Ovary (tissue), 9 donors: Measurements from ENCODE around the gene FECH. TPM values are rescaled to one million over a fixed set of nuclear protein-coding genes. Genes with fewer than 3 reads are reported as not detected.

Source experiments
- DNase-seq, 5 donors: peaks; one replicate each; pipeline ENCODE4 v3.0.0-alpha.2; 2019 to 2020
- H3K27ac ChIP-seq, 2 donors: fragments of 200-600 bp; one replicate each; pipeline versions ENCODE4 v1.5.1 to v1.8.0; 2019 to 2022
- H3K27me3 ChIP-seq: fragments of 200-600 bp; one replicate; pipeline ENCODE4 v1.8.0; 2022
- H3K36me3 ChIP-seq: fragments of 200-600 bp; sonication (generic); one replicate; pipeline ENCODE4 v1.5.1; 2019
- H3K4me1 ChIP-seq: one replicate; pipeline ENCODE4 v1.8.1; 2013; ENCODE audit warnings: mild to moderate bottlenecking, moderate library complexity; ENCODE audit not compliant: insufficient read depth
- H3K4me3 ChIP-seq: fragments of 200-600 bp; sonication (generic); one replicate; pipeline ENCODE4 v1.5.1; 2017
- H3K9me3 ChIP-seq, 2 donors: fragments of 200-600 bp in 1 of 2; sonication (generic) in 1 of 2; one replicate each; pipeline versions ENCODE4 v1.5.1 to v1.8.1; 2013 to 2019; ENCODE audit warnings: mild to moderate bottlenecking in 1 of 2, moderate library complexity in 1 of 2
- EP300 ChIP-seq: sonication (generic); formaldehyde crosslinking; IDR thresholded peaks from one replicate; pipeline ENCODE4 v1.6.1; 2017; ENCODE audit warnings: antibody characterized with exemption
- POLR2A ChIP-seq: fragments of 450-650 bp; IDR thresholded peaks from one replicate; pipeline ENCODE4 v1.6.1; 2017; ENCODE audit warnings: antibody characterized with exemption, mild to moderate bottlenecking, moderate library complexity
- WGBS, 3 donors: extraction: QIAGEN DNeasy Blood & Tissue Kit in 1 of 3; methylation state at CpG; one replicate each; pipeline versions ENCODE4 v1.1.5 to v1.1.7; 2013 to 2017; 5-methylcytosine and 5-hydroxymethylcytosine counted together
- intact Hi-C, 4 donors: fragments of 100-400 bp; cut with DNase I; formaldehyde crosslinking; loops; one replicate each; pipeline versions ENCODE4 v1.11.0 to v1.15.1; 2022 to 2023
- polyA plus RNA-seq, 2 donors: library from polyadenylated mRNA; stranded (reverse); fragments of 200-250 nt in 1 of 2; fragments of 350-450 nt in 1 of 2; fragmentation: Illumina TruSeq in 1 of 2; extraction: RNeasy Lipid Tissue Mini Kit (QIAGEN cat#74804) in 1 of 2; gene quantifications; one replicate each; pipeline ENCODE4 v1.2.3, GENCODE V29; 2013 to 2014
- total RNA-seq, 7 donors: library from RNA; depleted of rRNA in 2 of 7; stranded (reverse); fragments of >200 nt in 2 of 7; fragmentation: NEBNext Ultra II Directional in 3 of 7; extraction: Animal tissue kit (Norgen Biotek cat#: 25700) in 3 of 7; gene quantifications; one replicate each; pipeline versions ENCODE4 v1.1.0 to v1.2.4, GENCODE V29; 2016 to 2023
- TF ChIP-seq, protein P1 (sequence below), 3 donors: fragments of 450-650 bp in 2 of 3; fragments of 200-600 bp in 1 of 3; IDR thresholded peaks; one replicate each; pipeline versions ENCODE4 v1.5.1 to v1.8.0; 2016 to 2022; ENCODE audit warnings: antibody characterized with exemption in 3 of 3, mild to moderate bottlenecking in 1 of 3
- donor health status: DM: no; HTN: no; CAD: no; lungs with moderate emphysema.
- donor health status: DM: no; HTN: no; CAD: no.
- donor health status: Bipolar disorder and iron deficiency.
- donor health status: DM: yes; HTN: yes; CAD: no.
- donor health status: DM: no; HTN: no; CAD: no.
- donor health status: DM: yes; HTN: yes; CAD: no.

Gene FECH
- total and polyA plus RNA-seq, 9 donors = 10.0 to 35.8 (median 19.4) TPM

DNA sequence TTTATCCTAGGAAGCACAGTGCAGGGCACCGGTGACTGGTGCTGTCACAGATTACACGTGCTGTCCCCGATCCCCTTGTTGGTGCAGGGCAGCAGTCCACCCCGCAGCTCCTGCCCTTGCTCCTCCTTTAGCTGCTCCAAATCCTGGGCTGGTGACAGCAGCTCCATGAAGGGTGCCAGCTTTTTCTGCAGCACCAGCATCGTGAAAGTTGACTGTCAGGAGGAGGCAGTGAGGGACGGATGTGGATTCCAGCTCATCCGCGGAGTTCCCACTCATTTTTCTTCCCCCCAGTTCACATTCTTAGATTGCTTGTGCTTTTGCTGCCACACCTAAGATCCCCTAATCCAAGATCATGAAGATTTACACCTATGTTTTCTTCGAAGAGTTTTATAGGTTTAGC is 83.9 kb downstream of the FECH start:
- no peak for DNase-seq
- Histone ChIP-seq H3K36me3 (no peaks in the 10 kb centered on the region), H3K4me1 (no peaks in the 10 kb centered on the region), H3K27me3 (no peaks in the 10 kb centered on the region), H3K4me3 (no peak overlapping the region), H3K9me3 (no peaks in the 10 kb centered on the region), H3K27ac (no peak overlapping the region)
- TF ChIP-seq EP300 = no peak
- no peak for TF ChIP-seq POLR2A
- TF ChIP-seq, protein P1, sequence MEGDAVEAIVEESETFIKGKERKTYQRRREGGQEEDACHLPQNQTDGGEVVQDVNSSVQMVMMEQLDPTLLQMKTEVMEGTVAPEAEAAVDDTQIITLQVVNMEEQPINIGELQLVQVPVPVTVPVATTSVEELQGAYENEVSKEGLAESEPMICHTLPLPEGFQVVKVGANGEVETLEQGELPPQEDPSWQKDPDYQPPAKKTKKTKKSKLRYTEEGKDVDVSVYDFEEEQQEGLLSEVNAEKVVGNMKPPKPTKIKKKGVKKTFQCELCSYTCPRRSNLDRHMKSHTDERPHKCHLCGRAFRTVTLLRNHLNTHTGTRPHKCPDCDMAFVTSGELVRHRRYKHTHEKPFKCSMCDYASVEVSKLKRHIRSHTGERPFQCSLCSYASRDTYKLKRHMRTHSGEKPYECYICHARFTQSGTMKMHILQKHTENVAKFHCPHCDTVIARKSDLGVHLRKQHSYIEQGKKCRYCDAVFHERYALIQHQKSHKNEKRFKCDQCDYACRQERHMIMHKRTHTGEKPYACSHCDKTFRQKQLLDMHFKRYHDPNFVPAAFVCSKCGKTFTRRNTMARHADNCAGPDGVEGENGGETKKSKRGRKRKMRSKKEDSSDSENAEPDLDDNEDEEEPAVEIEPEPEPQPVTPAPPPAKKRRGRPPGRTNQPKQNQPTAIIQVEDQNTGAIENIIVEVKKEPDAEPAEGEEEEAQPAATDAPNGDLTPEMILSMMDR (IDR thresholded peaks at IDR 0.05) = no peak
- intact Hi-C loops = no loop called here
- 69 to 75% (median 71%) methylated on average over 9 of the region's 9 CpGs for WGBS, 3 donors

DNA sequence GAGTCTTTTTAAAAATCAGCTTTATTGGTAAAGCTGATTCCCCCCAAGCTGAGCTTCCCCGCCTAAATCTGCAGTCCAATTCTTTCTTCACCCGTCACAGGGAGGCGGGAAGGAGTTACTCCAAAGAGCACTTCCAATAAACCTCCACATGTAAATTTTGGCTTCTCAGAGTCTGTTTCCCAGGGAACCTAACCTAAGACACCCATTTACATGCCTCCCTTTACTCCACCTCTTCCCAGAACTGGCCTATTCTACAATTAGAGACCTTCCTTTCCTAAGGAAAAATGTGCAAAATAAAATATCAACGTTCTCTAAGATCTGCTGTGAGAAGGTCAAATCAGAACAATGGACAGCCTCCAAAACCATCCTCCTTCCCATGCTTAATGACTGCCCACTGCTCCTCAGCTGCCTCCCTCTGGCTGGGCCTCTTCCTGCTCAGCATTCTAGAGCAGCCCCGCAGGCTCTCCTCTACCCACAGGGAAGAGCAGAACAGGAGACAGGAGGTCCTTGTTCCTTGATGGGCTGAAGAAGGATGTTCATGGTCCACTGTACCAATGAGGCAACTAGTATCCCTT is 87.7 kb downstream of the FECH start:
- WGBS, 3 donors = 45 to 61% (median 55%) methylated on average over 5 of the region's 5 CpGs
- Histone ChIP-seq H3K9me3 (no peaks in the 10 kb centered on the region), H3K4me1 (no peaks in the 10 kb centered on the region), H3K27ac (no peak overlapping the region), H3K36me3 (no peaks in the 10 kb centered on the region), H3K4me3 (no peak overlapping the region), H3K27me3 (no peaks in the 10 kb centered on the region)
- TF ChIP-seq, protein P1 (IDR thresholded peaks at IDR 0.05) = no peak
- TF ChIP-seq EP300 = no peak
- TF ChIP-seq POLR2A = no peak
- no peak for DNase-seq
- intact Hi-C loops = no loop called here

Other genes starting within 250 kb of the FECH start
- not detected for gene ST8SIA3, start 234.1 kb downstream of the FECH start, total RNA-seq
- not detected for gene ST8SIA3, start 234.1 kb downstream of the FECH start, polyA plus RNA-seq
- under 1 TPM; under 0.01 to 0.30 (median 0.15) TPM for gene ONECUT2, start 151.3 kb downstream of the FECH start, total RNA-seq
- under 1 TPM; 0.01 to 0.08 TPM for gene ONECUT2, start 151.3 kb downstream of the FECH start, polyA plus RNA-seq
- 100 to 1,000 TPM in 1 of 7 donors, 10 to 100 TPM in 6; 54.1 to 143 (median 67.1) TPM for gene NARS1, start 35.1 kb upstream of the FECH start, total RNA-seq
- gene NARS1, start 35.1 kb upstream of the FECH start, polyA plus RNA-seq = 100 to 1,000 TPM in 1 of 2 donors, 10 to 100 TPM in 1; 45.8 to 113 TPM
- gene ATP8B1, start 216.6 kb upstream of the FECH start, total RNA-seq = 10 to 100 TPM in 1 of 7 donors, 1 to 10 TPM in 6; 1.4 to 13.2 (median 5.2) TPM
- gene ATP8B1, start 216.6 kb upstream of the FECH start, polyA plus RNA-seq = 10 to 100 TPM in 1 of 2 donors, 1 to 10 TPM in 1; 2.4 to 10.2 TPM